HEK293 (cell line): ENCODE results near the gene FRAS1.

Experiments
- KLF1 ChIP-seq: fragments of 450-650 bp; formaldehyde crosslinking; IDR thresholded peaks from 2 replicates; pipeline ENCODE4 v1.5.1; 2016; ENCODE audit warnings: missing biosample characterization, missing genetic modification characterization
- KLF10 ChIP-seq: fragments of 450-650 bp; IDR thresholded peaks from 2 replicates; pipeline ENCODE4 v1.5.1; 2018; ENCODE audit warnings: missing biosample characterization, mild to moderate bottlenecking, missing genetic modification characterization
- ZNF138 ChIP-seq: fragments of 450-650 bp; formaldehyde crosslinking; IDR thresholded peaks from 2 replicates; pipeline ENCODE4 v1.5.1; 2016; ENCODE audit warnings: missing biosample characterization, missing genetic modification characterization, borderline replicate concordance
- ZNF214 ChIP-seq: fragments of 450-650 bp; formaldehyde crosslinking; IDR thresholded peaks from 2 replicates; pipeline ENCODE4 v1.5.1; 2017; ENCODE audit warnings: missing biosample characterization, mild to moderate bottlenecking, missing genetic modification characterization, borderline replicate concordance
- ZNF423 ChIP-seq: fragments of 450-650 bp; formaldehyde crosslinking; IDR thresholded peaks from 2 replicates; pipeline ENCODE4 v1.5.1; 2016; ENCODE audit warnings: missing biosample characterization, missing genetic modification characterization
- ZNF660 ChIP-seq: fragments of 450-650 bp; IDR thresholded peaks from 2 replicates; pipeline ENCODE4 v1.5.1; 2018; ENCODE audit warnings: missing biosample characterization, mild to moderate bottlenecking, missing genetic modification characterization
- ZNF830 ChIP-seq: fragments of 450-650 bp; IDR thresholded peaks from 2 replicates; pipeline ENCODE4 v1.5.0; 2018; ENCODE audit warnings: missing biosample characterization, missing genetic modification characterization, low read depth, mild to moderate bottlenecking, moderate library complexity
- ZNF837 ChIP-seq: fragments of 450-650 bp; formaldehyde crosslinking; IDR thresholded peaks from 2 replicates; pipeline ENCODE4 v1.5.1; 2016; ENCODE audit warnings: missing biosample characterization, missing genetic modification characterization
- TF ChIP-seq, protein P1 (sequence below): fragments of 450-650 bp; formaldehyde crosslinking; IDR thresholded peaks from 2 replicates; pipeline ENCODE4 v1.5.1; 2016; ENCODE audit warnings: missing biosample characterization, missing genetic modification characterization
- TF ChIP-seq, protein P2 (sequence below): fragments of 450-650 bp; formaldehyde crosslinking; IDR thresholded peaks from 2 replicates; pipeline ENCODE4 v1.5.1; 2016; ENCODE audit warnings: missing biosample characterization, missing genetic modification characterization
- TF ChIP-seq, protein P3 (sequence below): fragments of 450-650 bp; formaldehyde crosslinking; IDR thresholded peaks from 2 replicates; pipeline ENCODE4 v1.5.1; 2016; ENCODE audit warnings: missing biosample characterization, missing genetic modification characterization
- TF ChIP-seq, protein P4 (sequence below): fragments of 450-650 bp; formaldehyde crosslinking; IDR thresholded peaks from 2 replicates; pipeline ENCODE4 v1.5.1; 2016; ENCODE audit warnings: missing biosample characterization, missing genetic modification characterization, borderline replicate concordance
- TF ChIP-seq, protein P5 (sequence below): fragments of 450-650 bp; formaldehyde crosslinking; IDR thresholded peaks from 2 replicates; pipeline ENCODE4 v1.5.1; 2016; ENCODE audit warnings: missing biosample characterization, missing genetic modification characterization
- TF ChIP-seq, protein P6 (sequence below): fragments of 450-650 bp; formaldehyde crosslinking; IDR thresholded peaks from 2 replicates; pipeline ENCODE4 v1.5.1; 2016; ENCODE audit warnings: missing biosample characterization, missing genetic modification characterization

DNA sequence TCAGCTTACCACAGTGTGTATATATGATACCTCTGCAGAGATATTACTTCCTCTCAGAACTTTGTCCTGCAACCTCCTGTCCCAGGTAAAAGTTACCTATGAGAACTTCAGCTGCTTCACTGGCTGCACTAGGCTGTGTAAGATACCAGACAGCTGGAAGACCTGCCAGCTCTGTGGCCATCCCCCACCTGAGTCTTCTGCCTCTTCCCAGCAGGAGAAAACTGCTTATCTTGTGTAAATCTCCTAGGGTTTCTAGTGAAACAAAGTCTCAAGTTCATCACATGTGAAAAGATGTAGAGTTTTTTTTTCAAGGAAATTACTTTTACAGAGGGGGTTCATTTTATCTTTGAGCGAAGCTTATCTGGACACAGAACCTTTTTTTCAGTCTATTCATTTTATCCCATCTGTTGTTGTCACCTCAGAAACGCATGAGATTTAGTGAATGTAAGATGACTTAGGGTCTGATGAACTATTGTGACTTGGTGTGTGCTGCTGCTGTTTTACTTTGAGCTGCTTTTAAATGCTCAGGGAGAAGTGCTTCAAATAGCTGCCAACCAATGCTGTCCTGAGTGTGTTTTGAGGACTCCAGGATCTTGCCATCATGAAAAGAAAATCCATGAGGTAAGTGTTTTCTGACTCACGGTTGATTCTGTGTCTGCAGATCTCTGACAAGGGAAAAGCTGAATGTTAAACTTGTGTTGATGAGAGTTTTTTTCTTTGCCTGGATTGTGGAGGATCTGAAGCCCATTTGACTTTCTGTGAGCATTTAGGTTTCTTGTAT, 187.8 kb downstream of the FRAS1 start:
- TF ChIP-seq, protein P1, sequence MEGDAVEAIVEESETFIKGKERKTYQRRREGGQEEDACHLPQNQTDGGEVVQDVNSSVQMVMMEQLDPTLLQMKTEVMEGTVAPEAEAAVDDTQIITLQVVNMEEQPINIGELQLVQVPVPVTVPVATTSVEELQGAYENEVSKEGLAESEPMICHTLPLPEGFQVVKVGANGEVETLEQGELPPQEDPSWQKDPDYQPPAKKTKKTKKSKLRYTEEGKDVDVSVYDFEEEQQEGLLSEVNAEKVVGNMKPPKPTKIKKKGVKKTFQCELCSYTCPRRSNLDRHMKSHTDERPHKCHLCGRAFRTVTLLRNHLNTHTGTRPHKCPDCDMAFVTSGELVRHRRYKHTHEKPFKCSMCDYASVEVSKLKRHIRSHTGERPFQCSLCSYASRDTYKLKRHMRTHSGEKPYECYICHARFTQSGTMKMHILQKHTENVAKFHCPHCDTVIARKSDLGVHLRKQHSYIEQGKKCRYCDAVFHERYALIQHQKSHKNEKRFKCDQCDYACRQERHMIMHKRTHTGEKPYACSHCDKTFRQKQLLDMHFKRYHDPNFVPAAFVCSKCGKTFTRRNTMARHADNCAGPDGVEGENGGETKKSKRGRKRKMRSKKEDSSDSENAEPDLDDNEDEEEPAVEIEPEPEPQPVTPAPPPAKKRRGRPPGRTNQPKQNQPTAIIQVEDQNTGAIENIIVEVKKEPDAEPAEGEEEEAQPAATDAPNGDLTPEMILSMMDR (tag by site-specific recombination) = no peak
- TF ChIP-seq, protein P2, sequence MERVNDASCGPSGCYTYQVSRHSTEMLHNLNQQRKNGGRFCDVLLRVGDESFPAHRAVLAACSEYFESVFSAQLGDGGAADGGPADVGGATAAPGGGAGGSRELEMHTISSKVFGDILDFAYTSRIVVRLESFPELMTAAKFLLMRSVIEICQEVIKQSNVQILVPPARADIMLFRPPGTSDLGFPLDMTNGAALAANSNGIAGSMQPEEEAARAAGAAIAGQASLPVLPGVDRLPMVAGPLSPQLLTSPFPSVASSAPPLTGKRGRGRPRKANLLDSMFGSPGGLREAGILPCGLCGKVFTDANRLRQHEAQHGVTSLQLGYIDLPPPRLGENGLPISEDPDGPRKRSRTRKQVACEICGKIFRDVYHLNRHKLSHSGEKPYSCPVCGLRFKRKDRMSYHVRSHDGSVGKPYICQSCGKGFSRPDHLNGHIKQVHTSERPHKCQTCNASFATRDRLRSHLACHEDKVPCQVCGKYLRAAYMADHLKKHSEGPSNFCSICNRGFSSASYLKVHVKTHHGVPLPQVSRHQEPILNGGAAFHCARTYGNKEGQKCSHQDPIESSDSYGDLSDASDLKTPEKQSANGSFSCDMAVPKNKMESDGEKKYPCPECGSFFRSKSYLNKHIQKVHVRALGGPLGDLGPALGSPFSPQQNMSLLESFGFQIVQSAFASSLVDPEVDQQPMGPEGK = no peak
- TF ChIP-seq KLF10 (no peak), ZNF837 (no peak), ZNF830 (tag by site-specific recombination) (no peak), ZNF423 (tag by site-specific recombination) (no peak), ZNF214 (no peak), KLF1 (tag by site-specific recombination) (no peak), ZNF660 (tag by site-specific recombination) (no peak), ZNF138 (tag by site-specific recombination) (no peak)
- TF ChIP-seq, protein P3, sequence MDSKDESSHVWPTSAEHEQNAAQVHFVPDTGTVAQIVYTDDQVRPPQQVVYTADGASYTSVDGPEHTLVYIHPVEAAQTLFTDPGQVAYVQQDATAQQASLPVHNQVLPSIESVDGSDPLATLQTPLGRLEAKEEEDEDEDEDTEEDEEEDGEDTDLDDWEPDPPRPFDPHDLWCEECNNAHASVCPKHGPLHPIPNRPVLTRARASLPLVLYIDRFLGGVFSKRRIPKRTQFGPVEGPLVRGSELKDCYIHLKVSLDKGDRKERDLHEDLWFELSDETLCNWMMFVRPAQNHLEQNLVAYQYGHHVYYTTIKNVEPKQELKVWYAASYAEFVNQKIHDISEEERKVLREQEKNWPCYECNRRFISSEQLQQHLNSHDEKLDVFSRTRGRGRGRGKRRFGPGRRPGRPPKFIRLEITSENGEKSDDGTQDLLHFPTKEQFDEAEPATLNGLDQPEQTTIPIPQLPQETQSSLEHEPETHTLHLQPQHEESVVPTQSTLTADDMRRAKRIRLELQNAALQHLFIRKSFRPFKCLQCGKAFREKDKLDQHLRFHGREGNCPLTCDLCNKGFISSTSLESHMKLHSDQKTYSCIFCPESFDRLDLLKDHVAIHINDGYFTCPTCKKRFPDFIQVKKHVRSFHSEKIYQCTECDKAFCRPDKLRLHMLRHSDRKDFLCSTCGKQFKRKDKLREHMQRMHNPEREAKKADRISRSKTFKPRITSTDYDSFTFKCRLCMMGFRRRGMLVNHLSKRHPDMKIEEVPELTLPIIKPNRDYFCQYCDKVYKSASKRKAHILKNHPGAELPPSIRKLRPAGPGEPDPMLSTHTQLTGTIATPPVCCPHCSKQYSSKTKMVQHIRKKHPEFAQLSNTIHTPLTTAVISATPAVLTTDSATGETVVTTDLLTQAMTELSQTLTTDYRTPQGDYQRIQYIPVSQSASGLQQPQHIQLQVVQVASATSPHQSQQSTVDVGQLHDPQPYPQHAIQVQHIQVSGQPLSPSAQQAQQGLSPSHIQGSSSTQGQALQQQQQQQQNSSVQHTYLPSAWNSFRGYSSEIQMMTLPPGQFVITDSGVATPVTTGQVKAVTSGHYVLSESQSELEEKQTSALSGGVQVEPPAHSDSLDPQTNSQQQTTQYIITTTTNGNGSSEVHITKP (tag by site-specific recombination) = no peak
- TF ChIP-seq, protein P4, sequence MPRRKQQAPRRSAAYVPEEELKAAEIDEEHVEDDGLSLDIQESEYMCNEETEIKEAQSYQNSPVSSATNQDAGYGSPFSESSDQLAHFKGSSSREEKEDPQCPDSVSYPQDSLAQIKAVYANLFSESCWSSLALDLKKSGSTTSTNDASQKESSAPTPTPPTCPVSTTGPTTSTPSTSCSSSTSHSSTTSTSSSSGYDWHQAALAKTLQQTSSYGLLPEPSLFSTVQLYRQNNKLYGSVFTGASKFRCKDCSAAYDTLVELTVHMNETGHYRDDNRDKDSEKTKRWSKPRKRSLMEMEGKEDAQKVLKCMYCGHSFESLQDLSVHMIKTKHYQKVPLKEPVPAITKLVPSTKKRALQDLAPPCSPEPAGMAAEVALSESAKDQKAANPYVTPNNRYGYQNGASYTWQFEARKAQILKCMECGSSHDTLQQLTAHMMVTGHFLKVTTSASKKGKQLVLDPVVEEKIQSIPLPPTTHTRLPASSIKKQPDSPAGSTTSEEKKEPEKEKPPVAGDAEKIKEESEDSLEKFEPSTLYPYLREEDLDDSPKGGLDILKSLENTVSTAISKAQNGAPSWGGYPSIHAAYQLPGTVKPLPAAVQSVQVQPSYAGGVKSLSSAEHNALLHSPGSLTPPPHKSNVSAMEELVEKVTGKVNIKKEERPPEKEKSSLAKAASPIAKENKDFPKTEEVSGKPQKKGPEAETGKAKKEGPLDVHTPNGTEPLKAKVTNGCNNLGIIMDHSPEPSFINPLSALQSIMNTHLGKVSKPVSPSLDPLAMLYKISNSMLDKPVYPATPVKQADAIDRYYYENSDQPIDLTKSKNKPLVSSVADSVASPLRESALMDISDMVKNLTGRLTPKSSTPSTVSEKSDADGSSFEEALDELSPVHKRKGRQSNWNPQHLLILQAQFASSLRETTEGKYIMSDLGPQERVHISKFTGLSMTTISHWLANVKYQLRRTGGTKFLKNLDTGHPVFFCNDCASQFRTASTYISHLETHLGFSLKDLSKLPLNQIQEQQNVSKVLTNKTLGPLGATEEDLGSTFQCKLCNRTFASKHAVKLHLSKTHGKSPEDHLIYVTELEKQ (tag by site-specific recombination) = no peak
- TF ChIP-seq, protein P5, sequence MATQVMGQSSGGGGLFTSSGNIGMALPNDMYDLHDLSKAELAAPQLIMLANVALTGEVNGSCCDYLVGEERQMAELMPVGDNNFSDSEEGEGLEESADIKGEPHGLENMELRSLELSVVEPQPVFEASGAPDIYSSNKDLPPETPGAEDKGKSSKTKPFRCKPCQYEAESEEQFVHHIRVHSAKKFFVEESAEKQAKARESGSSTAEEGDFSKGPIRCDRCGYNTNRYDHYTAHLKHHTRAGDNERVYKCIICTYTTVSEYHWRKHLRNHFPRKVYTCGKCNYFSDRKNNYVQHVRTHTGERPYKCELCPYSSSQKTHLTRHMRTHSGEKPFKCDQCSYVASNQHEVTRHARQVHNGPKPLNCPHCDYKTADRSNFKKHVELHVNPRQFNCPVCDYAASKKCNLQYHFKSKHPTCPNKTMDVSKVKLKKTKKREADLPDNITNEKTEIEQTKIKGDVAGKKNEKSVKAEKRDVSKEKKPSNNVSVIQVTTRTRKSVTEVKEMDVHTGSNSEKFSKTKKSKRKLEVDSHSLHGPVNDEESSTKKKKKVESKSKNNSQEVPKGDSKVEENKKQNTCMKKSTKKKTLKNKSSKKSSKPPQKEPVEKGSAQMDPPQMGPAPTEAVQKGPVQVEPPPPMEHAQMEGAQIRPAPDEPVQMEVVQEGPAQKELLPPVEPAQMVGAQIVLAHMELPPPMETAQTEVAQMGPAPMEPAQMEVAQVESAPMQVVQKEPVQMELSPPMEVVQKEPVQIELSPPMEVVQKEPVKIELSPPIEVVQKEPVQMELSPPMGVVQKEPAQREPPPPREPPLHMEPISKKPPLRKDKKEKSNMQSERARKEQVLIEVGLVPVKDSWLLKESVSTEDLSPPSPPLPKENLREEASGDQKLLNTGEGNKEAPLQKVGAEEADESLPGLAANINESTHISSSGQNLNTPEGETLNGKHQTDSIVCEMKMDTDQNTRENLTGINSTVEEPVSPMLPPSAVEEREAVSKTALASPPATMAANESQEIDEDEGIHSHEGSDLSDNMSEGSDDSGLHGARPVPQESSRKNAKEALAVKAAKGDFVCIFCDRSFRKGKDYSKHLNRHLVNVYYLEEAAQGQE (tag by site-specific recombination) = no peak
- TF ChIP-seq, protein P6, sequence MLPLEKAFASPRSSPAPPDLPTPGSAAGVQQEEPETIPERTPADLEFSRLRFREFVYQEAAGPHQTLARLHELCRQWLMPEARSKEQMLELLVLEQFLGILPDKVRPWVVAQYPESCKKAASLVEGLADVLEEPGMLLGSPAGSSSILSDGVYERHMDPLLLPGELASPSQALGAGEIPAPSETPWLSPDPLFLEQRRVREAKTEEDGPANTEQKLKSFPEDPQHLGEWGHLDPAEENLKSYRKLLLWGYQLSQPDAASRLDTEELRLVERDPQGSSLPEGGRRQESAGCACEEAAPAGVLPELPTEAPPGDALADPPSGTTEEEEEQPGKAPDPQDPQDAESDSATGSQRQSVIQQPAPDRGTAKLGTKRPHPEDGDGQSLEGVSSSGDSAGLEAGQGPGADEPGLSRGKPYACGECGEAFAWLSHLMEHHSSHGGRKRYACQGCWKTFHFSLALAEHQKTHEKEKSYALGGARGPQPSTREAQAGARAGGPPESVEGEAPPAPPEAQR (tag by site-specific recombination) = no peak
